Kidney (tissue), 14 donors: ENCODE measurements around the gene AFF4. TPM values are rescaled to one million over a fixed set of nuclear protein-coding genes. Genes with fewer than 3 reads are reported as not detected.
"Not testable (repeated sequence)": the region's sequence is repeated elsewhere in the genome, so short reads cannot be mapped to it uniquely, and the experiment has no call there.

Experiments used
- DNase-seq, 5 donors: peaks; one replicate each; pipeline ENCODE4 v3.0.0-alpha.2; 2013 to 2020
- FAIRE-seq: peaks from 2 replicates; lab custom pipeline; 2012; peaks lifted over from hg19 to GRCh38; lab: Jason Lieb, UNC
- H3K27ac ChIP-seq, 2 donors: one replicate each; pipeline ENCODE4 v1.7.0; 2013; ENCODE audit warnings: low read depth in 2 of 2, low read length in 2 of 2, inconsistent platforms in 1 of 2
- H3K27me3 ChIP-seq: one replicate; pipeline ENCODE4 v1.7.1; 2013; ENCODE audit warnings: low read length, inconsistent platforms; ENCODE audit not compliant: control insufficient read depth, insufficient read depth
- H3K36me3 ChIP-seq, 3 donors: one replicate each; pipeline versions ENCODE4 v1.7.0 to v1.7.1; 2013; ENCODE audit warnings: low read length in 3 of 3, control low read depth in 1 of 3, inconsistent platforms in 1 of 3; ENCODE audit not compliant: insufficient read depth in 3 of 3, control insufficient read depth in 2 of 3
- H3K4me1 ChIP-seq, 3 donors: one replicate each; pipeline versions ENCODE4 v1.7.0 to v1.7.1; 2013; ENCODE audit warnings: low read length in 3 of 3, inconsistent platforms in 1 of 3, low read depth in 1 of 3; ENCODE audit not compliant: control insufficient read depth in 2 of 3, insufficient read depth in 2 of 3
- H3K4me3 ChIP-seq, 3 donors: one replicate each; pipeline versions ENCODE4 v1.7.0 to v1.8.1; 2013; ENCODE audit warnings: low read length in 3 of 3, control low read depth in 1 of 3, inconsistent platforms in 1 of 3
- H3K9ac ChIP-seq, 3 donors: one replicate each; pipeline versions ENCODE4 v1.7.0 to v1.7.1; 2013; ENCODE audit warnings: low read length in 3 of 3, control low read depth in 1 of 3, inconsistent platforms in 1 of 3
- H3K9me3 ChIP-seq, 3 donors: one replicate each; pipeline versions ENCODE4 v1.7.0 to v1.7.1; 2013; ENCODE audit warnings: low read length in 3 of 3, control low read depth in 1 of 3, inconsistent platforms in 1 of 3; ENCODE audit not compliant: control insufficient read depth in 2 of 3, insufficient read depth in 1 of 3
- intact Hi-C: fragments of 100-400 bp; cut with DNase I; formaldehyde crosslinking; loops from one replicate; pipeline ENCODE4 v1.11.1; 2022
- polyA plus RNA-seq: library from polyadenylated mRNA; stranded (reverse); fragments of 350-450 nt; fragmentation: Illumina TruSeq; extraction: RNeasy Lipid Tissue Mini Kit (QIAGEN cat#74804); gene quantifications from one replicate; pipeline ENCODE4 v1.2.3, GENCODE V29; 2014; ENCODE audit warnings: low read depth, low replicate concordance; ENCODE audit not compliant: insufficient read depth
- total RNA-seq: library from RNA; stranded (reverse); fragmentation: NEBNext Ultra II Directional; extraction: Animal tissue kit (Norgen Biotek cat#: 25700); gene quantifications from one replicate; pipeline ENCODE4 v1.2.1, GENCODE V29; 2021
- TF ChIP-seq, protein P1 (sequence below): IDR thresholded peaks from 3 replicates; pipeline ENCODE4 v1.5.1; 2012; ENCODE audit warnings: mild to moderate bottlenecking, moderate library complexity, borderline replicate concordance; ENCODE audit not compliant: insufficient read depth; ENCODE audit errors: extremely low read depth
- donor health status: control.
- donor health status: control.
- donor health status: control.
- donor health status: control.
- donor health status: control.
- donor health status: DM: yes; HTN: yes; CAD: no.
- donor health status: Normal renal cell carcinoma (clear cell type).

Gene AFF4
- total and polyA plus RNA-seq, 2 donors from 2014 or later: 8.8 to 83.7 TPM

DNA sequence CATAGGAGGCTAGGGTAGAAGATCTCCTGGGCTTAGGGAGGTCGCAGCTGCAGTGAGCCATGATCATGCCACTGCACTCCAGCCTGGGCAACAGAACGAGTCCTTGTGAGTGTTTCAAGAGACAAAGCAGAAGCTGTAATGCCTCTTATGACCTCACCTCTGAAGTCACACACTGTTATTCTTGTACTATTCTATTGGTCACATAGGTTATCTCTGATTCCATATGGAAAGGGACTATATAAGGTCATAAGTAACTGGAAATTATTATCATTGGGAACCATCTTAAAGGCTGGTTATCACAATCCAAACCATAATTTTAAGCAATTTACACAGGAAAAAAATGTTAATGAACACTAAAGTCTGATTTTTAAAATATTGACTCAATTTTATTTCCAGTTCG lies 17.9 kb upstream of the AFF4 start:
- no peak overlapping the region for H3K27ac ChIP-seq
- H3K36me3 ChIP-seq: no peaks in the 10 kb centered on the region
- no peak for DNase-seq
- no peak overlapping the region for H3K9ac ChIP-seq
- no peaks in the 10 kb centered on the region for H3K27me3 ChIP-seq
- TF ChIP-seq, protein P1, sequence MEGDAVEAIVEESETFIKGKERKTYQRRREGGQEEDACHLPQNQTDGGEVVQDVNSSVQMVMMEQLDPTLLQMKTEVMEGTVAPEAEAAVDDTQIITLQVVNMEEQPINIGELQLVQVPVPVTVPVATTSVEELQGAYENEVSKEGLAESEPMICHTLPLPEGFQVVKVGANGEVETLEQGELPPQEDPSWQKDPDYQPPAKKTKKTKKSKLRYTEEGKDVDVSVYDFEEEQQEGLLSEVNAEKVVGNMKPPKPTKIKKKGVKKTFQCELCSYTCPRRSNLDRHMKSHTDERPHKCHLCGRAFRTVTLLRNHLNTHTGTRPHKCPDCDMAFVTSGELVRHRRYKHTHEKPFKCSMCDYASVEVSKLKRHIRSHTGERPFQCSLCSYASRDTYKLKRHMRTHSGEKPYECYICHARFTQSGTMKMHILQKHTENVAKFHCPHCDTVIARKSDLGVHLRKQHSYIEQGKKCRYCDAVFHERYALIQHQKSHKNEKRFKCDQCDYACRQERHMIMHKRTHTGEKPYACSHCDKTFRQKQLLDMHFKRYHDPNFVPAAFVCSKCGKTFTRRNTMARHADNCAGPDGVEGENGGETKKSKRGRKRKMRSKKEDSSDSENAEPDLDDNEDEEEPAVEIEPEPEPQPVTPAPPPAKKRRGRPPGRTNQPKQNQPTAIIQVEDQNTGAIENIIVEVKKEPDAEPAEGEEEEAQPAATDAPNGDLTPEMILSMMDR: no peak
- FAIRE-seq: no peak
- no peaks in the 10 kb centered on the region for H3K9me3 ChIP-seq
- intact Hi-C loops: no loop called here
- no peak overlapping the region for H3K4me3 ChIP-seq
- no peaks in the 10 kb centered on the region for H3K4me1 ChIP-seq

DNA sequence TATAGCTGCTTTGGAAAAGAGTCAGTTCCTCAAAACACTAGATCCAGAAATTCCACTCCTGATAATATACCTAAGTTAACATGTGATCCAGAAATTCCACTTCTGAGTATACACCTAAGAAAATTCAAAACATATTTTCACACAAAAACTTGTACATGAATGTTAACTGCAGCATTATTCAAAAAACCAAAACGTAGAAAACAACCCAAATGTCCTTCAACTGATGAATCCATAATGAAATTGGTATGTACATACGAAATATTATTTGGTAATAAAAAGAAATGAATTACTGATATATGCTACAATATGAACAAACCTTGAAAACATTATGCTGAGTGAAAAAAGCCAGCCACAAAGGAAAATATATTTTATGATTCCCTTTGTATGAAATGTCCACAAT lies 16.5 kb upstream of the AFF4 start:
- no peak for FAIRE-seq

DNA sequence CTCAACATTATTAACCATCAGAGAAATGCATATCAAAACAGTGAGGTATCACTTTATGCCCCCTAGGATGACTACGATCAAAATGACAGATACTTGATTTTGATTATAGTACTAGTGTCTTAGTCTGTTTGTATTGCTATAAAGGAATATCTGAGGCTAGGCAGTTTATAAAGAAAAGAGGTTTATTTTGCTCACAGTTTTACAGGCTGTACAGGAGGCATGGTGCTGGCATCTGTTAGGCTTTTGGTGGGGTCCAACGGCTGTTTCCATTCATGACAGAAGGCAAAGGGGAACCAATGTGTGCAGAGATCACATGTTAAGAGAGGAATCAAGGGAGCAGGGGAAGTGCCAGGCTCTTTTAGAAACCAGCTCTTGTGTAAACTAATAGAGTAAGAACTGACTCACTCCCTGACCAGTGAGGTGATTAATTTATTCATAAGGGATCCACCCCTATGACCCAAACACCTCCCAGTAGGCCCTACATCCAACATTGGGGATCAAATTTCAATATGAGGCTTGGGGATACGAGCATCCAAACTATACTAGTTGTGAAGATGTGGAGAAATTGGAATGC lies 16.0 kb upstream of the AFF4 start:
- H3K27ac ChIP-seq: no peak overlapping the region
- no peak overlapping the region for H3K9ac ChIP-seq
- no peaks in the 10 kb centered on the region for H3K9me3 ChIP-seq
- H3K36me3 ChIP-seq: no peaks in the 10 kb centered on the region
- TF ChIP-seq, protein P1: no peak
- H3K4me1 ChIP-seq: no peaks in the 10 kb centered on the region
- no peak overlapping the region for H3K4me3 ChIP-seq
- DNase-seq (no peak), FAIRE-seq (no peak)
- intact Hi-C loops: no loop called here
- no peaks in the 10 kb centered on the region for H3K27me3 ChIP-seq

More for the DNA sequence above, 16.5 kb upstream of the AFF4 start:
- TF ChIP-seq, protein P1: no peak
- Histone ChIP-seq H3K27me3 (no peaks in the 10 kb centered on the region), H3K4me1 (no peaks in the 10 kb centered on the region), H3K27ac (no peak overlapping the region), H3K36me3 (no peaks in the 10 kb centered on the region), H3K9me3 (no peaks in the 10 kb centered on the region), H3K4me3 (no peak overlapping the region), H3K9ac (no peak overlapping the region)
- DNase-seq: no peak
- intact Hi-C loops: no loop called here

DNA sequence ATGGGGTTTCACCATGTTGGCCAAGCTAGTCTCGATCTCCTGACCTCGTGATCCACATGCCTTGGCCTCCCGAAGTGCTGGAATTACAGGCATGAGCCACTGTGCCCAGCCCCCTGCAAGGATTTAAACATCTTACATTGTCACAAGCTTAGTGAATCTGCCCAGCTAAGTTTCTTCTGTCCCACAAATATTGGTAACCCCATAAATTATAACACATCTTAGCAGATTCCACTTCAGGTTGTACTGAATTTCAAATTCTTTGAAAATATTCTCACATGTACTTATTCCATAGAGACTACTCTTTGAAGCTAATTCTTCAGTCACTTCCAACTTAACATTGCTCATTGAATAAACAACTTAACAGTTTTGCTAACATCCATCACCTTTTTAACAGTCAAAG lies 13.4 kb upstream of the AFF4 start:
- H3K9ac ChIP-seq: no peak overlapping the region
- DNase-seq: no peak
- H3K4me1 ChIP-seq: no peaks in the 10 kb centered on the region
- no peak overlapping the region for H3K4me3 ChIP-seq
- H3K27ac ChIP-seq: no peak overlapping the region
- intact Hi-C loops: no loop called here
- TF ChIP-seq, protein P1: no peak
- no peaks in the 10 kb centered on the region for H3K9me3 ChIP-seq
- FAIRE-seq: no peak
- H3K36me3 ChIP-seq: no peaks in the 10 kb centered on the region
- no peaks in the 10 kb centered on the region for H3K27me3 ChIP-seq

DNA sequence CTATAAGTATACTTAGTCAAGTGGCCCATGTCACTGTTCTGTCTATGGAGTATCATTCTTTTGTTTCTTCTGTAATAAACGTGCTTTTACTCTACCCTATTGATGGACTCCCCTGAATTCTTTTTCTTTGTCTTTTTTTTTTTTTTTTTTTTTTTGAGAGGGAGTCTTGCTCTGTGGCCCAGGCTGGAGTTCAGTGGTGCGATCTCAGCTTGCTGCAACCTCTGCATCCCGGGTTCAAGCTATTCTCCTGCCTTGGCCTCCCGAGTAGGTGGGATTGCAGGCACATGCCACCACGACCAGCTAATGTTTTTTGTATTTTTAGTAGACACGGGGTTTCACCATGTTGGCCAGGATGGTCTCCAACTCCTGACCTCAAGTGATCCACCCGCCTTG lies 9.0 kb upstream of the AFF4 start:
- H3K9ac ChIP-seq, H3K4me3 ChIP-seq, FAIRE-seq, DNase-seq, H3K36me3 ChIP-seq, H3K27ac ChIP-seq, H3K9me3 ChIP-seq, intact Hi-C loops, H3K27me3 ChIP-seq, H3K4me1 ChIP-seq: not testable (repeated sequence)
